Vagina (tissue), 2 donors: ENCODE data around the gene SMG9. TPM values are rescaled to one million over a fixed set of nuclear protein-coding genes. Genes with fewer than 3 reads are reported as not detected.

ENCODE experiments used
- DNase-seq, 2 donors: peaks; one replicate each; pipeline ENCODE4 v3.0.0-alpha.2; 2017; ENCODE audit errors: extremely low spot score in 2 of 2
- H3K27ac ChIP-seq: fragments of 200-600 bp; sonication (generic); one replicate; pipeline ENCODE4 v1.5.1; 2019
- H3K27me3 ChIP-seq: fragments of 200-600 bp; sonication (generic); one replicate; pipeline ENCODE4 v1.5.1; 2019
- H3K36me3 ChIP-seq, 2 donors: fragments of 200-600 bp; sonication (generic); one replicate each; pipeline ENCODE4 v1.5.1; 2017 to 2019
- H3K4me1 ChIP-seq: fragments of 200-600 bp; sonication (generic); one replicate; pipeline ENCODE4 v1.5.1; 2019
- H3K4me3 ChIP-seq, 2 donors: fragments of 200-600 bp; sonication (generic); 1 replicate in 1 of 2; 2 replicates in 1 of 2; pipeline ENCODE4 v1.5.1; 2016 to 2019
- H3K9me3 ChIP-seq: fragments of 200-600 bp; sonication (generic); one replicate; pipeline ENCODE4 v1.5.1; 2019
- CTCF ChIP-seq, 3 experiments: fragments of 450-650 bp in 2 of 3; fragments of 200-600 bp in 1 of 3; sonication (generic) in 1 of 3; IDR thresholded peaks; one replicate each; pipeline ENCODE4 v1.5.1; 2017 to 2019; ENCODE audit warnings: antibody characterized with exemption in 3 of 3, mild to moderate bottlenecking in 2 of 3, moderate library complexity in 2 of 3
- POLR2A ChIP-seq, 2 donors: fragments of 450-650 bp; IDR thresholded peaks; one replicate each; pipeline ENCODE4 v1.6.1; 2017; ENCODE audit warnings: antibody characterized with exemption in 2 of 2, mild to moderate bottlenecking in 2 of 2, moderate library complexity in 2 of 2
- POLR2AphosphoS5 ChIP-seq, 2 donors: sonication (generic); formaldehyde crosslinking; IDR thresholded peaks; one replicate each; pipeline ENCODE4 v1.9.0; 2017; ENCODE audit warnings: antibody characterized with exemption in 2 of 2, mild to moderate bottlenecking in 2 of 2, low read depth in 1 of 2; ENCODE audit not compliant: insufficient read depth in 1 of 2
- intact Hi-C: fragments of 100-400 bp; cut with DNase I; formaldehyde crosslinking; loops from one replicate; pipeline ENCODE4 v1.15.1; 2023
- total RNA-seq: library from RNA; depleted of rRNA; stranded (reverse); fragments of >200 nt; gene quantifications from one replicate; pipeline ENCODE4 v1.2.3, GENCODE V29; 2016

The SMG9 gene
- total RNA-seq, 1 donor from 2014 or later = 56.5 TPM

- H3K36me3 ChIP-seq = no peaks in the 10 kb centered on the region
- H3K9me3 ChIP-seq = no peaks in the 10 kb centered on the region
- H3K4me3 ChIP-seq = no peak overlapping the region
- TF ChIP-seq POLR2A (IDR thresholded peaks at IDR 0.05) (no peak), POLR2AphosphoS5 (IDR thresholded peaks at IDR 0.05; ENCODE audit: insufficient read depth in 1 of 2, low read depth in 1 of 2) (no peak), CTCF (IDR thresholded peaks at IDR 0.05) (no peak)
- intact Hi-C loops = loop anchor here (5.0 kb wide), 1 partner anchor 35 kb away; no protein-coding TSS in a partner anchor
- peaks cover 61% of the 10 kb centered on the region for H3K4me1 ChIP-seq
- no peak for DNase-seq
- H3K27ac ChIP-seq = no peak overlapping the region
- no peaks in the 10 kb centered on the region for H3K27me3 ChIP-seq
These were observed 27.5 kb upstream of the SMG9 start for GRCh38 chr19:43782311-43782660.

- H3K36me3 ChIP-seq = no peaks in the 10 kb centered on the region
- DNase-seq = no peak
- intact Hi-C loops = loop anchor here (5.0 kb wide), 1 partner anchor 34 kb away; no protein-coding TSS in a partner anchor
- H3K27ac ChIP-seq = no peak overlapping the region
- no peaks in the 10 kb centered on the region for H3K27me3 ChIP-seq
- no peak overlapping the region for H3K4me3 ChIP-seq
- TF ChIP-seq POLR2A (IDR thresholded peaks at IDR 0.05) (no peak), CTCF (IDR thresholded peaks at IDR 0.05) (no peak), POLR2AphosphoS5 (IDR thresholded peaks at IDR 0.05; ENCODE audit: insufficient read depth in 1 of 2, low read depth in 1 of 2) (no peak)
- no peaks in the 10 kb centered on the region for H3K9me3 ChIP-seq
- peaks cover 61% of the 10 kb centered on the region for H3K4me1 ChIP-seq
These were observed 27.0 kb upstream of the SMG9 start for GRCh38 chr19:43781630-43782310.

GRCh38 chr19:43780706-43781525 lies 26.2 kb upstream of the SMG9 start, which contains the start of gene KCNN4:
Gene KCNN4, minus strand, starts transcription at chr19:43780973. Its CDS starts 112 bp downstream, at chr19:43780861.
- no peaks in the 10 kb centered on the region for H3K27me3 ChIP-seq
- no peaks in the 10 kb centered on the region for H3K36me3 ChIP-seq
- peak within 1 kb of the TSS in 1 of 2 donors; percentile 22 for H3K4me3 ChIP-seq
- no peaks in the 10 kb centered on the region for H3K9me3 ChIP-seq
- DNase-seq = no peak
- peaks cover 61% of the 10 kb centered on the region for H3K4me1 ChIP-seq
- H3K27ac ChIP-seq = peak within 1 kb of the TSS; percentile 50
- TF ChIP-seq POLR2A (IDR thresholded peaks at IDR 0.05) (no peak), POLR2AphosphoS5 (IDR thresholded peaks at IDR 0.05; ENCODE audit: insufficient read depth in 1 of 2, low read depth in 1 of 2) (peak in 1 of 2 donors; percentile 34), CTCF (IDR thresholded peaks at IDR 0.05) (no peak)
- intact Hi-C loops = loop anchor here (5.0 kb wide), 1 partner anchor 34 kb away; no protein-coding TSS in a partner anchor

- Histone ChIP-seq H3K27me3 (no peaks in the 10 kb centered on the region), H3K4me3 (peak overlapping the region in 1 of 2 donors; percentile 9), H3K27ac (peak overlapping the region; percentile 50), H3K9me3 (no peaks in the 10 kb centered on the region), H3K36me3 (no peaks in the 10 kb centered on the region), H3K4me1 (peaks cover 66% of the 10 kb centered on the region)
- TF ChIP-seq POLR2AphosphoS5 (IDR thresholded peaks at IDR 0.05; ENCODE audit: insufficient read depth in 1 of 2, low read depth in 1 of 2) = no peak
- no peak for TF ChIP-seq POLR2A (IDR thresholded peaks at IDR 0.05)
- peak in 1 of 3 experiments; percentile 8 for TF ChIP-seq CTCF (IDR thresholded peaks at IDR 0.05)
- DNase-seq = no peak
- intact Hi-C loops = loop anchor here (5.0 kb wide), 1 partner anchor 33 kb away; no protein-coding TSS in a partner anchor
These were observed 25.1 kb upstream of the SMG9 start for GRCh38 chr19:43779820-43780219.
